H7 (cell line): ENCODE data around the gene GPR68. TPM values are rescaled to one million over a fixed set of nuclear protein-coding genes. Genes with fewer than 3 reads are reported as not detected.
"Not testable (repeated sequence)": the region's sequence is repeated elsewhere in the genome, so short reads cannot be mapped to it uniquely, and the experiment has no call there.

Experiments used
- DNase-seq: peaks from one replicate; pipeline ENCODE4 v3.0.0; 2012
- H3K27me3 ChIP-seq: 2 replicates; pipeline ENCODE4 v1.6.0; 2011; ENCODE audit warnings: mild to moderate bottlenecking, low read length; ENCODE audit not compliant: control insufficient read depth, insufficient read depth
- H3K36me3 ChIP-seq: replicated peaks from 2 replicates; pipeline ENCODE4 v1.5.1; 2011; ENCODE audit warnings: low read length; ENCODE audit not compliant: control insufficient read depth, insufficient read depth
- H3K4me3 ChIP-seq: 2 replicates; pipeline ENCODE4 v1.5.1; 2011; ENCODE audit warnings: low read depth, mild to moderate bottlenecking, control low read depth, low read length, moderate library complexity; ENCODE audit not compliant: insufficient read depth
- total RNA-seq: library from RNA; depleted of rRNA; stranded (reverse); fragments of >200 nt; shearing (Covaris generic); gene quantifications from 2 replicates; pipeline ENCODE4 v1.2.3, GENCODE V29; 2014; rRNA removed

The GPR68 gene
- total RNA-seq, 1 experiment from 2014 or later = 1.1 TPM

- H3K4me3 ChIP-seq = no peak overlapping the region
- H3K36me3 ChIP-seq = peaks cover 9% of the 10 kb centered on the region
- DNase-seq = no peak
- H3K27me3 ChIP-seq = no peaks in the 10 kb centered on the region
These were observed 58.8 kb downstream of the GPR68 start for GRCh38 chr14:91185721-91186120.

GRCh38 chr14:91184559-91184958, 59.9 kb downstream of the GPR68 start:
- Histone ChIP-seq H3K36me3 (peaks cover 9% of the 10 kb centered on the region), H3K4me3 (no peak overlapping the region), H3K27me3 (no peaks in the 10 kb centered on the region)
- DNase-seq = no peak

GRCh38 chr14:91182753-91183152, 61.8 kb downstream of the GPR68 start:
- not testable (repeated sequence) for H3K4me3 ChIP-seq, DNase-seq, H3K36me3 ChIP-seq, H3K27me3 ChIP-seq

Other genes with a start within 250 kb of the GPR68 start
- 1.1 and 1.9 TPM in 2 replicates for gene RPS6KA5, start 184.1 kb downstream of the GPR68 start, total RNA-seq
- 20.3 and 28.0 TPM in 2 replicates for gene DGLUCY, start 130.6 kb downstream of the GPR68 start, total RNA-seq
- 25.2 and 34.0 TPM in 2 replicates for gene CCDC88C, start 173.1 kb upstream of the GPR68 start, total RNA-seq